HG02943 (cell line): ENCODE measurements around the gene GALM.
"Not testable (repeated sequence)": the region's sequence is repeated elsewhere in the genome, so short reads cannot be mapped to it uniquely, and the experiment has no call there.

Source experiments
- ATAC-seq: cut with Tn5 transposase; IDR thresholded peaks from one replicate; pipeline ENCODE4 v1.9.1; 2021; ENCODE audit warnings: mild to moderate bottlenecking, low read depth, moderate library complexity; ENCODE audit not compliant: unreplicated experiment

The GALM gene

DNA sequence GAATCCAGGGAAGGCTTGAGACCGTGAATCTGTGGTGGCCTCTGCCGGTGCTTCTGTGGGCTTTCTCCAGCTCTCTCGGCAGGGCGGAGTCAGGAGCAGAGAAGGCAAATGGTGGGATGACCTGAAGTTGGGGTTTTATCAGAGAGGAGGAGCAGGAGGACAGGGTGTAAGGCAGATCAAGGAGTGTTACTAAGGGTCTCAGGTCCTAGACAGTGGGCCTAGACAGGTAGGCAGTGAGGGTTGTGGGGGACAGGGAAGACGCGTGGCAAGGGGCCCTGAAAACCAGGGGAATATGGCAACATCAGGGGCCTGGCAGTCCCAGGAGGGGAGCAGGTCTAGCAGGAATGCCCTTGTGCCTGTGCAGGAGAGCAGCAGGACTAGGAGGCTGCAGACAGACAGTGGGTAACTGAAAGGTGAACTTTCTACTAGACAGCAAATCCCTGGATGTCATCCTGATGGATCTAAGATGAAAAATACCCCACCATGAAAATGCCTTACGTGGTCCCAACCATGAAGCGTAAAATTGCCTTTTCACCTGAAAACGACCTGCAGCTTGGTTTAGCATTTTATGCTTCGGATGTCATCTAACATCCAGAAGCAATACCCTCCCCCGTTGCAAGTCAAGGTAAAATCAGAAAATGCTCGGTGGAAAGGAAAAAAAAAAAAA lies 43.1 kb downstream of the GALM start:
- ATAC-seq = no peak

- ATAC-seq = no peak
Measured at GRCh38 chr2:38709567-38710194, 43.8 kb downstream of the GALM start.

DNA sequence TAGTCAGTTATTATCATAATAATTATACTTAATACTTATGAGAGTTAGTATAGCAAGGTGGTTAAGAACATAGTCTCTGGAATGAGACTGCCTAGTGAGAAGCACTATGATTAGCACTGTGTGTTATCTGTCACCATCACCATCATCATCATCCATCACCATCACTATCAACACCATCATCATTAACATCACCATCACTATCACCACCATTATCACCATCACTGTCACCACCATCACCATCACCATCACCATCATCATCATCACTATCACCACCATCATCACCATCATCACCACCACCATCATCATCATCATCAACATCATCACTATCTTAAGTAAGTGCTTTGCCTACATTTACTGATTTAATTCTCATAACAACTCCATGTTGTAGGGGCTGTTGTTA lies 45.6 kb downstream of the GALM start:
- no peak for ATAC-seq

- ATAC-seq = no peak
Measured at GRCh38 chr2:38712413-38712812, 46.5 kb downstream of the GALM start.

- ATAC-seq = no peak
Measured at GRCh38 chr2:38712871-38713270, 47.0 kb downstream of the GALM start.

DNA sequence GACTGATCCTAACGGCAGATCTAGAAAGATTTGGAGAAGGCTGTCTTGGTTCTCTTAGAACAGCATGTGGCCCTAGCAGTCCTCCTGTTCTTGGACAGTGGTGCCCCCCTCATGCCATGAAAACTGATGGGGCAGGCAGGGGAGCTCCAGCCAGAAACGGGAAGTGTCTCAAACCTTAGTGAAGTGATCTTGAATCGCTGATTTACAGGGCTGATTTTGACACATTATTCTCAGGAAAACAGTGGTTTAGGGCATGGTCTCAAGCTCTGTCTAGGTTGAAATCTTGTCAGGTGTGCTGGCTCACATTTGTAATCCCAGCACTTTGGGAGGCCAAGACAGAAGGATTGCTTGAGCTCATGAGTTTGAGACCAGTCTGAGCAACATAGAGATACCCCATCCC lies 47.4 kb downstream of the GALM start:
- no peak for ATAC-seq

DNA sequence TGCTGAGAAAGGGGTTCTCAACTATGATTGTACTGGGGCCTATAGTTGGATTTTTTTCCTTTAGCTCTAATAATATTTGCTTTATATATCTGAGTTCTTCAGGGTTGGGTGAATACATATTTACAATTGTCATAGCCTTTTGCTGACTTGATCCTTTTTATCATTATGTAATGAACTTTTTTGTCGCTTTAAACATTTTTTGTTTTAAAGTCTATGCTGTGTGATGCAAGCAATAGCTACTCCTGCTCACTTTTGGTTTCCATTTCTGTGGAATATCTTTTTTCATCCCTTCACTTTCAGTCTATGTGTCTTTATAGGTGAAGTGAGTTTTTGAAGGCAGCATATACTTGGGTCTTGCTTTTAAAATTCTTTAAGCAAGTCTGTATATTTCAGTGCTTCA lies 49.0 kb downstream of the GALM start:
- not testable (repeated sequence) for ATAC-seq

DNA sequence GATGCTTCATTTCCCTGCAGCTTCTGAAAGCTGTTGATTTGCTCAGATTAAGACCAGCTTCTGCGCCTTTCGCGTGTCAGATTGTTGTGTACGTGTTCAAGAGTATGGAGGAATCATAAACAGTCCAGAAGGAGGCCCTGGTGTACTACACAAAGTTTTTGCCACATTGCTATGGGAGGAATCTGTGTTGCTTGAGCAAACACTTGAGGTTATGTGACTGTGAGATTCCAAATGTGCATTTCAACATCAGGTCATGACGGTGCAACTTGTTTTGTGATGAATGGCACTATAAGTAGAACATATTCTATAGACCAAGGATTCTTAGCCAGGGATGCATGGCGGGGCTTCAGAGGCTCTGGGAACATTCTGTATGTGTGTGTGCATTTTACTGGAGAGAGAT lies 50.3 kb downstream of the GALM start:
- no peak for ATAC-seq

DNA sequence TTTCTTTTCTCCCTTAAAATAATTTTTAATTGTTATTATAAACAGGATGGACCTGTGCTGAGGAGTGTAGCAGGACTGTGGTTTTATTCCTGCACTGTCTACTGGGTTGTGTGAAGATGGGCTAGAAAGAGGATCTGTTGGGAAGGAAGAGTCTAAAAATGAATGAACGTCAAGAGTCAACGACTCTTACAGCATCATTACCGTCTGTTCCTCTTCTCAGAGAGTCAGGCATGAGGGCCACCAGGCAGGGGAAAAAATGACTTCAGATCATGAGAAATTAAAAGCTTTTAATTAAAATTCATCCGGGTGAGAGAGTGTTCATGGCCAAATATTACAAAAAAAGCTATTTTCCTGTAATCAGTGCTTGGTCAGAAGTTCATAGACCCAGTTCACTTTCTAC lies 52.7 kb downstream of the GALM start:
- ATAC-seq = no peak

- ATAC-seq = no peak
Measured at GRCh38 chr2:38719706-38720105, 53.8 kb downstream of the GALM start.

- ATAC-seq = no peak
Measured at GRCh38 chr2:38720613-38721241, 54.8 kb downstream of the GALM start.

GRCh38 chr2:38722271-38723061 lies 56.6 kb downstream of the GALM start:
- no peak for ATAC-seq

DNA sequence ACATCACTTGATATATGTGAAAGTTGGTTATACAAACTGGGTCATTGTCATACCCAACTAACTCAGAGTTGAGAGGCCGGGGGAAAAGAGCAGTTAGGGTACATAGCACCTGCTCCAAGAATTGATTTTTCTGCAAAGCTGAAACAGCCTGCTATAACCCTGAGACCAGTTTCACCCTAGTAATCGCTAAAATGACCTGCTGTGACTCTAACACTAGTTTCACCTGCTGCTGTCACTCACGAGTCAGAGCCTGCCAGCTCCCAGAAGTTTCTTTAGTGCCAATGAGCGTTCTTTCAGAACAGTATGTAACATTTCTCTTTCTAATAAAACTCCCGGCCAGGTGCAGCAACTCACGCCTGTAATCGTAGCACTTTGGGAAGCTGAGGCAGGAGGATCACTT lies 57.3 kb downstream of the GALM start:
- ATAC-seq = no peak

DNA sequence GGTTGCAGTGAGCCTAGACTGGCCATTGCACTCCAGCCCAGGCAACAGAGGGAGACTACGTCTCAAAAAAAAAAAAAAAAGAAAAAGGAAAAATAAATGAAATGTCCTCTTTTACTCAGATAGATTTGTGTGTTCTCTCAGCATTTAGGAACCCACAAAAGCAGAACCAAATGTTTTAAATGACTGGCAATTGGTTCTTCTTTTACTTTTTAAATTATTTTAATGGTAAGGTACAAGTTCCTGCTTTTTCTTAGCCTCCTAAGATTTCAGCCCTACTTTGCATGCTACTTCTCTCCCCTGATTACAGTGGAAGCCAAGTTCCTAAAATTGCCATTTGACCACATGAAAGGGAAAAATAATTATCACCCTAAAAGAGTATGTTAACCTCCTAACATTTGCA lies 61.7 kb downstream of the GALM start:
- no peak for ATAC-seq

DNA sequence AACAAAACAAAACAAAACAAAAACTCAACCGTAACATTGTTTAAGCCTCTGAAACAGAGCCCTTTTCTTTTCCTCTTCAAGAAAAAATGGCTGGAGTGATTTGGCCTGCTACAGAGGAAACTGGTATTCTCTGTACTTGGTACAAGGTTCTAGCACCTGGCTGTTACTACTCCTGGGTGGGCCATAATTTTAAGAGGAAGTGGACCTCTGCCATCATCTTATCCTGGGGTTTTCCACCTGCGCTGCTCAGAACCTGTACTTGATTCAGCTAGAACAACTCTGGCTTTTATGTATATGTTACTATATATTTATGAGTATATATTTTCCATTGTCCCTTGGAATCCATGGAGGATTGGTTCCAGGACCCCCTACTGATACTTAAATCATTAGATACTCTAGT lies 62.8 kb downstream of the GALM start:
- no peak for ATAC-seq

GRCh38 chr2:38731090-38731489 lies 65.2 kb downstream of the GALM start:
- ATAC-seq = no peak

GRCh38 chr2:38731684-38732221 lies 65.8 kb downstream of the GALM start:
- no peak for ATAC-seq

GRCh38 chr2:38733300-38733971 lies 67.5 kb downstream of the GALM start:
- no peak for ATAC-seq

- ATAC-seq = no peak
Measured at GRCh38 chr2:38734299-38735058, 68.6 kb downstream of the GALM start.

- ATAC-seq = no peak
Measured at GRCh38 chr2:38735999-38736320, 70.0 kb downstream of the GALM start.
